ENCODE data around the gene CELSR2. TPM values are rescaled to one million over a fixed set of nuclear protein-coding genes. Genes with fewer than 3 reads are reported as not detected.
"Not testable (repeated sequence)": the region's sequence is repeated elsewhere in the genome, so short reads cannot be mapped to it uniquely, and the experiment has no call there.

The CELSR2 gene
- total RNA-seq, 4 donors from 2014 or later, result 0.26 to 9.6 (median 5.4) TPM

DNA sequence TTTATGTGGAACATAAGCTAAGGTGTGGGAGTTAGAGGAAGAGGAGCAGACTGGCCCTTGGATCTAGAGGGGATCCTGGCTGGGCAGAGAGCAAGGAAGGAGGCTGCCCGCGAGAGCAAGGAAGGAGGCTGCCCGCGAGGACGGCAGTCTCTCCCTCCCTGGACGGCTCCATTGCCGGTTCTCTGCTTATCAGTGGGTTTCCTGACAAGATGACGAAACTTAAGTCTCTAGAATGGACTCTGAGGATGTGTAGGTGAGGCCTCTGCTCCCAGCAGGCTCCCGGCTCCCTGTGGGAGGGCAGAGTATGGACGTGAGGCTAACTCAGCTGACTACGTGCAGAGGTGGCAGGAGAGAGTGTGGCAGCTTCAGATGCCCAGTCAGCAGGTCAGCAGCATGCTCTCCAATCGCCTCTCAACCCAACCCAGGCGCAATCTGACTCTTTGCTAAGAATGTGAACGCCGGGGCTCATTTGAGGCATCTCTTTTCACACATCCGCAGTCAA lies 51.4 kb downstream of the CELSR2 start:
- intact Hi-C loops (cut with DNase I; ENCODE audit: low total_unique reads), result no loop called here
- TF ChIP-seq, protein P1, sequence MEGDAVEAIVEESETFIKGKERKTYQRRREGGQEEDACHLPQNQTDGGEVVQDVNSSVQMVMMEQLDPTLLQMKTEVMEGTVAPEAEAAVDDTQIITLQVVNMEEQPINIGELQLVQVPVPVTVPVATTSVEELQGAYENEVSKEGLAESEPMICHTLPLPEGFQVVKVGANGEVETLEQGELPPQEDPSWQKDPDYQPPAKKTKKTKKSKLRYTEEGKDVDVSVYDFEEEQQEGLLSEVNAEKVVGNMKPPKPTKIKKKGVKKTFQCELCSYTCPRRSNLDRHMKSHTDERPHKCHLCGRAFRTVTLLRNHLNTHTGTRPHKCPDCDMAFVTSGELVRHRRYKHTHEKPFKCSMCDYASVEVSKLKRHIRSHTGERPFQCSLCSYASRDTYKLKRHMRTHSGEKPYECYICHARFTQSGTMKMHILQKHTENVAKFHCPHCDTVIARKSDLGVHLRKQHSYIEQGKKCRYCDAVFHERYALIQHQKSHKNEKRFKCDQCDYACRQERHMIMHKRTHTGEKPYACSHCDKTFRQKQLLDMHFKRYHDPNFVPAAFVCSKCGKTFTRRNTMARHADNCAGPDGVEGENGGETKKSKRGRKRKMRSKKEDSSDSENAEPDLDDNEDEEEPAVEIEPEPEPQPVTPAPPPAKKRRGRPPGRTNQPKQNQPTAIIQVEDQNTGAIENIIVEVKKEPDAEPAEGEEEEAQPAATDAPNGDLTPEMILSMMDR (IDR thresholded peaks at IDR 0.05), result no peak
- TF ChIP-seq POLR2A (IDR thresholded peaks at IDR 0.05), result no peak
- Histone ChIP-seq H3K4me1 (no peaks in the 10 kb centered on the region), H3K27ac (no peak overlapping the region), H3K36me3 (no peaks in the 10 kb centered on the region), H3K27me3 (no peaks in the 10 kb centered on the region), H3K9me3 (no peaks in the 10 kb centered on the region), H3K4me3 (no peak overlapping the region)
- no peak for DNase-seq

DNA sequence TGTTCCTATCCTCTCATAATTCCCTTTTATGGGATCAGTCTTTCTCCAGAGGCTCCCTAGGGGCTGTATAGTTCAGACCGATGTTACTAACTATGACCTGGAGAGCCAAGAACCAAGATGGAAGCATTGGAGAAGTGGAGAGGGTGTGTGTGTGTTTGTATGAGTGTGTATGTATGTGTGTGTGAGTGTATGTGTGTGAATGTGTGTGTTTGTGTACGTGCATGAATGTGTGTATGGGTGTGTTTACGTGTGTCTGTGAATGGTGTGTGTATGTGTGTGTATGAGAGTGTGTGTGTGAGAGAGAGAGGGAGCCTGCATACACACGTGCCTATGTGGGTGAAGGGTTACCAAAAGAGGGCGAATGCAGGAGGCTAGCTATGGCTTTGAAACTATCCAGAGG lies 52.5 kb downstream of the CELSR2 start:
- no peaks in the 10 kb centered on the region for H3K4me1 ChIP-seq
- no peak for DNase-seq
- no peaks in the 10 kb centered on the region for H3K36me3 ChIP-seq
- H3K27ac ChIP-seq, result no peak overlapping the region
- no peaks in the 10 kb centered on the region for H3K9me3 ChIP-seq
- H3K27me3 ChIP-seq, result no peaks in the 10 kb centered on the region
- no peak for TF ChIP-seq POLR2A (IDR thresholded peaks at IDR 0.05)
- TF ChIP-seq, protein P1 (IDR thresholded peaks at IDR 0.05), result no peak
- no peak overlapping the region for H3K4me3 ChIP-seq
- intact Hi-C loops (cut with DNase I; ENCODE audit: low total_unique reads), result no loop called here

DNA sequence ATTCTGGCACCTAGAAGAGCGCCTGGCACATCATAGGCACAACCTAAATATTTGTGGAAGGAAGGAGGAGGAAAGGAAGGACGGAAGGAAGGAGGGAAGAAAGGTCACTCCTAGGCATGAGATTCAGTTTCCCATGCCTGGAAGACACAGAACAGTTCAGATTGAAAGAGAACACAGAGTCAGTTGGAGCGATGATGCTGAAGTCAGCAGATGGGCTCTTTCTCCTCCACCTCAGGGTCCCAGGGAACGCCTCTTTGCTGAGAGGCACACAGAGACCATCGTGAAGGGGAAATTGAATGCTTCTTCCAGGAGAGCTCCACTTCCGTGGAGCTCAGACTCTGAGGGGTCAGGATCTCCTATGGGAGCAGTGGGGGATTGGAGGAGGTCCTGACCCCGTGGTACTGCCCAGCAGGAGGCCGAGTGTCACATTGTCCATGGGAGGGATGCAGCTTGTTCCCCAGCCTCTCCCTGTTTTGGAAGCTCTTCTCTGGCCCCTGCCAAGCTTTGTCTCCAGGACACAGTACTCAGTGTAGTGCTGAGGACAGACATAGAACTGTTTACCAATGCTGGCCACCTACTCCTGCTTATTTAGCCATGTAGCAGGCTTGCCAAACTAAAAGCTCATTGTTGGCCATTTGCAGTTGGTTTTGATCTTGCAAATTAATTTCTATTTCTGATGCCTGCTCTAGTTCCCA lies 55.0 kb downstream of the CELSR2 start:
- TF ChIP-seq, protein P1 (IDR thresholded peaks at IDR 0.05), result no peak
- no peaks in the 10 kb centered on the region for H3K4me1 ChIP-seq
- DNase-seq, result no peak
- H3K4me3 ChIP-seq, result no peak overlapping the region
- no peaks in the 10 kb centered on the region for H3K9me3 ChIP-seq
- H3K36me3 ChIP-seq, result no peaks in the 10 kb centered on the region
- no peak overlapping the region for H3K27ac ChIP-seq
- intact Hi-C loops (cut with DNase I; ENCODE audit: low total_unique reads), result no loop called here
- H3K27me3 ChIP-seq, result no peaks in the 10 kb centered on the region

DNA sequence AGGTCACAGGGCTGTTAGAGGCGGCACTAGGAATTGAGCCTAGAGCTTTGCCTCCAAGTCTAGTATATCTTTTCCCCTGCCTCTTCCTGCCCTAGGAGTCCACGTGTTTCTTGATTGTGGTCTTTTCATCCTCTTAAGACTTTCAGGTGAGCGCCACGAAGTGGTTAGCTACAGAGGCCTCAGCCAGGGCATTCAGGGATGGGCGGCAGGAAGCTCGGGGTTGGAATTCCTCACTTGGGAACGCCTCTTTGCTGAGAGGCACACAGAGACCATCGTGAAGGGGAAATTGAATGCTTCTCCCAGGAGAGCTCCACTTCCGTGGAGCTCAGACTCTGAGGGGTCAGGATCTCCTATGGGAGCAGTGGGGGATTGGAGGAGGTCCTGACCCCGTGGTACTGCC lies 56.7 kb downstream of the CELSR2 start:
- DNase-seq; H3K27ac ChIP-seq; H3K36me3 ChIP-seq; intact Hi-C loops (cut with DNase I; ENCODE audit: low total_unique reads); H3K4me3 ChIP-seq; H3K27me3 ChIP-seq; H3K9me3 ChIP-seq; H3K4me1 ChIP-seq: not testable (repeated sequence)

DNA sequence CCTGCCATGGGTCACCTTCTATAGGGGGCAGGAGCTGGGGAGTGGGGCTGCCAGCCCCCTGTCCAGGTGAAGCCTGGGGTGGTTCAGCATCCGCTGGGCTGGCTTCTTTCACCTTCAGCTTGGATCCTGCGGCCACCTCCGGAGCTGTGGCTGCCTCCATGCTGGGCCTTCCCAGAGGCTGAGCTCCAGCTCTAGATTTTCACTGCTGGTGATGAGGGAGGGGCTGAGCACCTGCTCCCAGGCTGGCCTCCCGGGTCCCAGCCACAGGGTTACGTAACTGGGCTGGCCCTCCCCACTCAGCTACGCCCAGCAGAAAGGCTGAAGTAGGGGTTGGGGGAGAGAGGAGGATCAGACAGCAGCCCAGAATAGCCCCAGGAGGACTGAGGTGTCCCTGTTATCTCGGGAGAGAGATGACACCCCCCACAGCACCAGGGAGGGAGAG lies 57.5 kb downstream of the CELSR2 start, which contains the start of gene MYBPHL:
Gene MYBPHL, minus strand, starts transcription at position 180 of the 442 bp plus-strand sequence. Its CDS starts 20 bp downstream, at position 160.
- H3K27me3 ChIP-seq, result no peaks in the 10 kb centered on the region
- H3K27ac ChIP-seq, result no peak within 1 kb of the TSS
- TF ChIP-seq, protein P1 (IDR thresholded peaks at IDR 0.05), result no peak
- no peak for TF ChIP-seq POLR2A (IDR thresholded peaks at IDR 0.05)
- H3K4me3 ChIP-seq, result no peak within 1 kb of the TSS
- no peaks in the 10 kb centered on the region for H3K9me3 ChIP-seq
- no peaks in the 10 kb centered on the region for H3K4me1 ChIP-seq
- intact Hi-C loops (cut with DNase I; ENCODE audit: low total_unique reads), result no loop called here
- H3K36me3 ChIP-seq, result no peaks in the 10 kb centered on the region
- DNase-seq, result no peak

All from uterus (tissue), 4 donors.